ENCODE results near the gene SH3PXD2B.
"Not testable (repeated sequence)": the region's sequence is repeated elsewhere in the genome, so short reads cannot be mapped to it uniquely, and the experiment has no call there.

SH3PXD2B gene

GRCh38 chr5:172311026-172311425 is 143.3 kb downstream of the SH3PXD2B start:
- Histone ChIP-seq H3K9ac (ENCODE audit: low read depth in 1 of 2, low read length in 2 of 2) (no peak overlapping the region), H3K27me3 (ENCODE audit: control insufficient read depth in 1 of 2, insufficient read depth in 2 of 2, low read length in 2 of 2) (no peaks in the 10 kb centered on the region), H3K36me3 (ENCODE audit: control insufficient read depth in 1 of 2, insufficient read depth in 2 of 2, low read length in 2 of 2) (no peaks in the 10 kb centered on the region), H3K27ac (ENCODE audit: low read depth, low read length) (no peak overlapping the region), H3K4me1 (ENCODE audit: control insufficient read depth in 1 of 2, insufficient read depth in 2 of 2, low read length in 2 of 2) (no peaks in the 10 kb centered on the region), H3K4me3 (ENCODE audit: low read depth in 1 of 2, low read length in 2 of 2) (no peak overlapping the region), H3K9me3 (ENCODE audit: control insufficient read depth in 1 of 2, low read length in 2 of 2) (no peaks in the 10 kb centered on the region)

- H3K9me3 ChIP-seq (ENCODE audit: control insufficient read depth in 1 of 2, low read length in 2 of 2) = peaks cover 0 to 8% of the 10 kb centered on the region in 2 donors
- no peak overlapping the region for H3K27ac ChIP-seq (ENCODE audit: low read depth, low read length)
- no peaks in the 10 kb centered on the region for H3K27me3 ChIP-seq (ENCODE audit: control insufficient read depth in 1 of 2, insufficient read depth in 2 of 2, low read length in 2 of 2)
- H3K4me3 ChIP-seq (ENCODE audit: low read depth in 1 of 2, low read length in 2 of 2) = no peak overlapping the region
- no peak overlapping the region for H3K9ac ChIP-seq (ENCODE audit: low read depth in 1 of 2, low read length in 2 of 2)
- no peaks in the 10 kb centered on the region for H3K36me3 ChIP-seq (ENCODE audit: control insufficient read depth in 1 of 2, insufficient read depth in 2 of 2, low read length in 2 of 2)
- H3K4me1 ChIP-seq (ENCODE audit: control insufficient read depth in 1 of 2, insufficient read depth in 2 of 2, low read length in 2 of 2) = no peaks in the 10 kb centered on the region
Observed at GRCh38 chr5:172305380-172305779, 148.9 kb downstream of the SH3PXD2B start.

GRCh38 chr5:172303572-172304335 is 150.6 kb downstream of the SH3PXD2B start:
- H3K4me3 ChIP-seq (ENCODE audit: low read depth in 1 of 2, low read length in 2 of 2) = no peak overlapping the region
- H3K36me3 ChIP-seq (ENCODE audit: control insufficient read depth in 1 of 2, insufficient read depth in 2 of 2, low read length in 2 of 2) = no peaks in the 10 kb centered on the region
- no peaks in the 10 kb centered on the region for H3K4me1 ChIP-seq (ENCODE audit: control insufficient read depth in 1 of 2, insufficient read depth in 2 of 2, low read length in 2 of 2)
- no peak overlapping the region for H3K9ac ChIP-seq (ENCODE audit: low read depth in 1 of 2, low read length in 2 of 2)
- no peaks in the 10 kb centered on the region for H3K27me3 ChIP-seq (ENCODE audit: control insufficient read depth in 1 of 2, insufficient read depth in 2 of 2, low read length in 2 of 2)
- peaks cover 0 to 8% of the 10 kb centered on the region in 2 donors for H3K9me3 ChIP-seq (ENCODE audit: control insufficient read depth in 1 of 2, low read length in 2 of 2)
- no peak overlapping the region for H3K27ac ChIP-seq (ENCODE audit: low read depth, low read length)

GRCh38 chr5:172303162-172303561 is 151.2 kb downstream of the SH3PXD2B start:
- no peak overlapping the region for H3K9ac ChIP-seq (ENCODE audit: low read depth in 1 of 2, low read length in 2 of 2)
- no peaks in the 10 kb centered on the region for H3K4me1 ChIP-seq (ENCODE audit: control insufficient read depth in 1 of 2, insufficient read depth in 2 of 2, low read length in 2 of 2)
- no peak overlapping the region for H3K27ac ChIP-seq (ENCODE audit: low read depth, low read length)
- H3K27me3 ChIP-seq (ENCODE audit: control insufficient read depth in 1 of 2, insufficient read depth in 2 of 2, low read length in 2 of 2) = no peaks in the 10 kb centered on the region
- no peak overlapping the region for H3K4me3 ChIP-seq (ENCODE audit: low read depth in 1 of 2, low read length in 2 of 2)
- peaks cover 0 to 8% of the 10 kb centered on the region in 2 donors for H3K9me3 ChIP-seq (ENCODE audit: control insufficient read depth in 1 of 2, low read length in 2 of 2)
- H3K36me3 ChIP-seq (ENCODE audit: control insufficient read depth in 1 of 2, insufficient read depth in 2 of 2, low read length in 2 of 2) = no peaks in the 10 kb centered on the region

GRCh38 chr5:172302047-172302710 is 152.1 kb downstream of the SH3PXD2B start:
- Histone ChIP-seq H3K27me3 (ENCODE audit: control insufficient read depth in 1 of 2, insufficient read depth in 2 of 2, low read length in 2 of 2) (no peaks in the 10 kb centered on the region), H3K4me1 (ENCODE audit: control insufficient read depth in 1 of 2, insufficient read depth in 2 of 2, low read length in 2 of 2) (no peaks in the 10 kb centered on the region), H3K9me3 (ENCODE audit: control insufficient read depth in 1 of 2, low read length in 2 of 2) (peaks cover 0 to 8% of the 10 kb centered on the region in 2 donors), H3K27ac (ENCODE audit: low read depth, low read length) (no peak overlapping the region), H3K9ac (ENCODE audit: low read depth in 1 of 2, low read length in 2 of 2) (no peak overlapping the region), H3K36me3 (ENCODE audit: control insufficient read depth in 1 of 2, insufficient read depth in 2 of 2, low read length in 2 of 2) (no peaks in the 10 kb centered on the region), H3K4me3 (ENCODE audit: low read depth in 1 of 2, low read length in 2 of 2) (no peak overlapping the region)

- H3K4me1 ChIP-seq (ENCODE audit: control insufficient read depth in 1 of 2, insufficient read depth in 2 of 2, low read length in 2 of 2) = no peaks in the 10 kb centered on the region
- no peak overlapping the region for H3K4me3 ChIP-seq (ENCODE audit: low read depth in 1 of 2, low read length in 2 of 2)
- H3K27me3 ChIP-seq (ENCODE audit: control insufficient read depth in 1 of 2, insufficient read depth in 2 of 2, low read length in 2 of 2) = no peaks in the 10 kb centered on the region
- H3K9ac ChIP-seq (ENCODE audit: low read depth in 1 of 2, low read length in 2 of 2) = no peak overlapping the region
- H3K9me3 ChIP-seq (ENCODE audit: control insufficient read depth in 1 of 2, low read length in 2 of 2) = peaks cover 0 to under 1% of the 10 kb centered on the region in 2 donors
- no peak overlapping the region for H3K27ac ChIP-seq (ENCODE audit: low read depth, low read length)
- no peaks in the 10 kb centered on the region for H3K36me3 ChIP-seq (ENCODE audit: control insufficient read depth in 1 of 2, insufficient read depth in 2 of 2, low read length in 2 of 2)
Observed at GRCh38 chr5:172299916-172300439, 154.3 kb downstream of the SH3PXD2B start.

GRCh38 chr5:172294831-172295230 is 159.5 kb downstream of the SH3PXD2B start:
- Histone ChIP-seq H3K4me1 (ENCODE audit: control insufficient read depth in 1 of 2, insufficient read depth in 2 of 2, low read length in 2 of 2) (no peaks in the 10 kb centered on the region), H3K36me3 (ENCODE audit: control insufficient read depth in 1 of 2, insufficient read depth in 2 of 2, low read length in 2 of 2) (no peaks in the 10 kb centered on the region), H3K4me3 (ENCODE audit: low read depth in 1 of 2, low read length in 2 of 2) (no peak overlapping the region), H3K27ac (ENCODE audit: low read depth, low read length) (no peak overlapping the region), H3K9ac (ENCODE audit: low read depth in 1 of 2, low read length in 2 of 2) (no peak overlapping the region), H3K27me3 (ENCODE audit: control insufficient read depth in 1 of 2, insufficient read depth in 2 of 2, low read length in 2 of 2) (no peaks in the 10 kb centered on the region), H3K9me3 (ENCODE audit: control insufficient read depth in 1 of 2, low read length in 2 of 2) (no peaks in the 10 kb centered on the region)

GRCh38 chr5:172293745-172294342 is 160.5 kb downstream of the SH3PXD2B start:
- Histone ChIP-seq H3K27me3 (ENCODE audit: control insufficient read depth in 1 of 2, insufficient read depth in 2 of 2, low read length in 2 of 2) (no peaks in the 10 kb centered on the region), H3K27ac (ENCODE audit: low read depth, low read length) (no peak overlapping the region), H3K9ac (ENCODE audit: low read depth in 1 of 2, low read length in 2 of 2) (no peak overlapping the region), H3K36me3 (ENCODE audit: control insufficient read depth in 1 of 2, insufficient read depth in 2 of 2, low read length in 2 of 2) (no peaks in the 10 kb centered on the region), H3K9me3 (ENCODE audit: control insufficient read depth in 1 of 2, low read length in 2 of 2) (no peaks in the 10 kb centered on the region), H3K4me1 (ENCODE audit: control insufficient read depth in 1 of 2, insufficient read depth in 2 of 2, low read length in 2 of 2) (no peaks in the 10 kb centered on the region), H3K4me3 (ENCODE audit: low read depth in 1 of 2, low read length in 2 of 2) (no peak overlapping the region)

- Histone ChIP-seq H3K4me1 (ENCODE audit: control insufficient read depth in 1 of 2, insufficient read depth in 2 of 2, low read length in 2 of 2) (no peaks in the 10 kb centered on the region), H3K36me3 (ENCODE audit: control insufficient read depth in 1 of 2, insufficient read depth in 2 of 2, low read length in 2 of 2) (no peaks in the 10 kb centered on the region), H3K27me3 (ENCODE audit: control insufficient read depth in 1 of 2, insufficient read depth in 2 of 2, low read length in 2 of 2) (no peaks in the 10 kb centered on the region), H3K9ac (ENCODE audit: low read depth in 1 of 2, low read length in 2 of 2) (no peak overlapping the region), H3K4me3 (ENCODE audit: low read depth in 1 of 2, low read length in 2 of 2) (no peak overlapping the region), H3K9me3 (ENCODE audit: control insufficient read depth in 1 of 2, low read length in 2 of 2) (no peaks in the 10 kb centered on the region), H3K27ac (ENCODE audit: low read depth, low read length) (no peak overlapping the region)
Observed at GRCh38 chr5:172293054-172293744, 161.1 kb downstream of the SH3PXD2B start.

- H3K36me3 ChIP-seq (ENCODE audit: control insufficient read depth in 1 of 2, insufficient read depth in 2 of 2, low read length in 2 of 2); H3K9ac ChIP-seq (ENCODE audit: low read depth in 1 of 2, low read length in 2 of 2); H3K9me3 ChIP-seq (ENCODE audit: control insufficient read depth in 1 of 2, low read length in 2 of 2); H3K27me3 ChIP-seq (ENCODE audit: control insufficient read depth in 1 of 2, insufficient read depth in 2 of 2, low read length in 2 of 2); H3K27ac ChIP-seq (ENCODE audit: low read depth, low read length); H3K4me1 ChIP-seq (ENCODE audit: control insufficient read depth in 1 of 2, insufficient read depth in 2 of 2, low read length in 2 of 2); H3K4me3 ChIP-seq (ENCODE audit: low read depth in 1 of 2, low read length in 2 of 2): not testable (repeated sequence)
Observed at GRCh38 chr5:172291837-172292236, 162.5 kb downstream of the SH3PXD2B start.

Measured in duodenal mucosa (tissue), 2 donors.